ENCODE results near the gene ASCC3.

The ASCC3 gene

DNA sequence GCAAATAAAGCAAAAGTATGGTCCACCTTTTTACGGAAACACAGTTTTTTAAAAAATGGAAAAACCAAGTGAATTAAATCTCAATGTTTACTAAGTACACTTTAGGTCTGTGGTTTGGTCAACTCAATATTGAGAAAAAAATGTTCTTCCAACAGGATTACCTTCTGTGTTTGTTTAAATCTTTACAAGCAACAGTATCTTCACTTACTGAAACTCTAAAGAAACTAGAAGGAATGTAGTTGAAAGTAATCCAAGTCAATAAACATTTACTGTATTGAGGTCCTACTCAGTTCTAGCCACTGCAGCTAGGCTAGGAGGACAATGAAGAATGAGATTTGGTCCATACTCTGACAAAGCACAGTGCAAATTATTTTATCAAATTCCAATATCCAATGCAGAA, 80.1 kb downstream of the ASCC3 start:
- in situ Hi-C loops (cut with HindIII; ENCODE audit: low sequenced_read_pairs) = no loop called here
- no peak overlapping the region for H3K4me3 ChIP-seq (ENCODE audit: low read depth, low read length)
- TF ChIP-seq, protein P1, sequence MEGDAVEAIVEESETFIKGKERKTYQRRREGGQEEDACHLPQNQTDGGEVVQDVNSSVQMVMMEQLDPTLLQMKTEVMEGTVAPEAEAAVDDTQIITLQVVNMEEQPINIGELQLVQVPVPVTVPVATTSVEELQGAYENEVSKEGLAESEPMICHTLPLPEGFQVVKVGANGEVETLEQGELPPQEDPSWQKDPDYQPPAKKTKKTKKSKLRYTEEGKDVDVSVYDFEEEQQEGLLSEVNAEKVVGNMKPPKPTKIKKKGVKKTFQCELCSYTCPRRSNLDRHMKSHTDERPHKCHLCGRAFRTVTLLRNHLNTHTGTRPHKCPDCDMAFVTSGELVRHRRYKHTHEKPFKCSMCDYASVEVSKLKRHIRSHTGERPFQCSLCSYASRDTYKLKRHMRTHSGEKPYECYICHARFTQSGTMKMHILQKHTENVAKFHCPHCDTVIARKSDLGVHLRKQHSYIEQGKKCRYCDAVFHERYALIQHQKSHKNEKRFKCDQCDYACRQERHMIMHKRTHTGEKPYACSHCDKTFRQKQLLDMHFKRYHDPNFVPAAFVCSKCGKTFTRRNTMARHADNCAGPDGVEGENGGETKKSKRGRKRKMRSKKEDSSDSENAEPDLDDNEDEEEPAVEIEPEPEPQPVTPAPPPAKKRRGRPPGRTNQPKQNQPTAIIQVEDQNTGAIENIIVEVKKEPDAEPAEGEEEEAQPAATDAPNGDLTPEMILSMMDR (IDR thresholded peaks at IDR 0.05; ENCODE audit: low read depth, low read length) = no peak
- no peak for DNase-seq (ENCODE audit: low read depth, low spot score)

DNA sequence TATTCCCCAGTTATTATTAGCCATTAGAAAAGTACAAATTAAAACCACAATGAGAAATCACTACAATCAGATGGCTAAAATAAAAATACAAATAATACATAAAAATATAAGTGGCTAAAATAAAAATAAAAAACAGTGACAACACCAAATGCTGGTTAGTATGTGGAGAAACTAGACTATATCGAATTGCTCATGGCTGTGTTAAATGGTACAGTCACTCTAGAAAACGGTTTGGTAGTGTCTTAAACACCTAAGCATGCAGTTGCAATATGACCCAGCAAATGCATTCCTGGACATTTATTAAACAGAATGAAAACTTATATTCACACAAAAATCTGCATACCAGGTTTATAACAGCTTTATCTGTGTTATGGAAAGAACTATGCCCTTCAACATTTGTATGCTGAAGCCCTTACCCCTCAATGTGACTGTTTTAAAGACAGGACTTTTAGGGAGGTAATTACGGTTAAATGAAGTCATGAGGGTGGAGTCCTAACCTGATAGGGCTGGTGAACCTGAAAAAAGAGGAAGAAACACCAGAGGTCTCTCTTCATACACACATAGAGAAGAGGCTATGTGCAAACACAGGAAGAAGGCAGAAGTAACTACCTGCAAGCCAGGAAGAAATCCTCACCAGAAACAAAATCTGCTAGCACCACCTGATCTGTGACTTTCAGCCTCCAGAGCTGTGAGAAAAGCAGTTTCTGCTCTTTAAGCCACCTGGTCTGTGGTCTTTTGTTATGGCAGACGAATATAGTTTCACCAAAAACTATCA, 84.9 kb downstream of the ASCC3 start:
- no peak for DNase-seq (ENCODE audit: low read depth, low spot score)
- in situ Hi-C loops (cut with HindIII; ENCODE audit: low sequenced_read_pairs) = no loop called here
- no peak overlapping the region for H3K4me3 ChIP-seq (ENCODE audit: low read depth, low read length)
- TF ChIP-seq, protein P1 (IDR thresholded peaks at IDR 0.05; ENCODE audit: low read depth, low read length) = no peak

DNA sequence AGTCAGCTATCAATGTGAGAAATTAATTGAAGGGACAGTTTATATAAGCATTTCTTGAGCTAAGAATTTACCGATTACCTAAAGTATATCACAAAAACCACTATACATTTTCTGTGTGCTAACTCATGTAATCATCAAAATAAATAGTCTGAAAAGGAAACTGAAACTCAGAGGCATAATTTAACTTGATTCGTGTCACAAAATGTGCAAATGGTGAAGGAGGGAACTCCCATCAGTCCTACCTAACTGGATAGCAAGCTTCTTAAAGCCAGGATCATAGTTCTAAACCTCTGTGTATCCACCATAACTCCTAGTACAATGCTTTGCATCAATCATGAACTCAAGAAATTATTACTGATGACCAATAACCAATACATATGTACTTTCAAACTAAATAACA, 91.0 kb downstream of the ASCC3 start:
- H3K4me3 ChIP-seq (ENCODE audit: low read depth, low read length) = no peak overlapping the region
- TF ChIP-seq, protein P1 (IDR thresholded peaks at IDR 0.05; ENCODE audit: low read depth, low read length) = no peak
- in situ Hi-C loops (cut with HindIII; ENCODE audit: low sequenced_read_pairs) = no loop called here
- no peak for DNase-seq (ENCODE audit: low read depth, low spot score)

DNA sequence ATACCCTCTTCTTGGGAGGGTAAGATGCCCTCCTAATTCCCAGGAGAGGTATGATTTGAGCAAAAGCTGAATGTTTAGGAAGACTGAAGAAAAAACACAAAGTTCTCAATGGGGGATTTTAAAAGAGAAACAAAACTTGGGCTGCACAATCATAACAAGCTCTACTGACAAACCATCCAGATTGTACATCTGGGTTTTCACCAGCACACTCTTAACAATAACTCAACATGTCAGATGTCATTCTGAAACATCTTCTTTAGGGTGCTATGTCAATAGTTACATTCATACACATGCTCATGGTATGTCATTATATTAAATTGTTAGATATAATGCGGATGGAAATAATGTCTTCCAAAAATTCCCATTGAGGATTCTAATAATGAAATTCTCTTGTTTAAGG, 95.1 kb downstream of the ASCC3 start:
- TF ChIP-seq, protein P1 (IDR thresholded peaks at IDR 0.05; ENCODE audit: low read depth, low read length) = no peak
- DNase-seq (ENCODE audit: low read depth, low spot score) = no peak
- no peak overlapping the region for H3K4me3 ChIP-seq (ENCODE audit: low read depth, low read length)
- in situ Hi-C loops (cut with HindIII; ENCODE audit: low sequenced_read_pairs) = no loop called here

DNA sequence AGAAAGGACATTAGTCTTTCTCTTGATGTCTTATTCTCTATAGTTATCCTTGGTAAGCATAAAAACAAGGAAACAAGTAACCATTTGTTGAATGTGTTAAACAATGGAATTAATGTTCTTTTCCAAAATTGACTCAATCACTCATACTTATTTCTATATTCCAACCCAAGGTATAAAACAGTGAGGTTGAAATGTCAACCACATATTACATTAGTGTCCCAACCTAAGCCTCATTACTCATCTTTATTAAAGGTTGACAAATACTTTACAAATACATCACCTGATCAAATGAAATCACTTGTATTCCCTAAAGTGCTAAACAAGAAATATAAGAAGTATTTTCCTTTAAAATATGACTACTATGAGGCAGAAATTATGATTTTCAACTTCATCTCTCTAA, 100.5 kb downstream of the ASCC3 start:
- H3K4me3 ChIP-seq (ENCODE audit: low read depth, low read length) = no peak overlapping the region
- TF ChIP-seq, protein P1 (IDR thresholded peaks at IDR 0.05; ENCODE audit: low read depth, low read length) = no peak
- no peak for DNase-seq (ENCODE audit: low read depth, low spot score)
- in situ Hi-C loops (cut with HindIII; ENCODE audit: low sequenced_read_pairs) = no loop called here

DNA sequence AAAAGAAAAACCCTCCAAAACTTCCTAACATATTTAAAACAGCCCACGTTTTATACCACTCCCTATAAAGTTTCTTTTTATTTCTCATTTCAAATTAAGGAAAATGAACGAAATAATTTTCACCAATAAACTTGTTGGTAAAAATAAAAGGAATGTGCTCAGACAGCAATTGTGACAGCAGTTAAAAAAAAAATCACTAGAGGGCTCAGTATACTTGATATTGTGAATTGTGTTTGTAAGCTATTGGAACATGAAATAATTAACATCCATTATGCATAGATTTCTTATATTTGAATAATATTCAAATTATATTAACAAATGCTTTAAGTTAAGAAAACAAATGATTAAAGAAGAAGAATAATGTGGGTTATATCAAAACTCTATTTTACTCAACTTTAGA, 105.5 kb downstream of the ASCC3 start:
- in situ Hi-C loops (cut with HindIII; ENCODE audit: low sequenced_read_pairs) = no loop called here
- TF ChIP-seq, protein P1 (IDR thresholded peaks at IDR 0.05; ENCODE audit: low read depth, low read length) = no peak
- DNase-seq (ENCODE audit: low read depth, low spot score) = no peak
- H3K4me3 ChIP-seq (ENCODE audit: low read depth, low read length) = no peak overlapping the region
